ENCODE measurements around the gene C1QTNF5.

DNA sequence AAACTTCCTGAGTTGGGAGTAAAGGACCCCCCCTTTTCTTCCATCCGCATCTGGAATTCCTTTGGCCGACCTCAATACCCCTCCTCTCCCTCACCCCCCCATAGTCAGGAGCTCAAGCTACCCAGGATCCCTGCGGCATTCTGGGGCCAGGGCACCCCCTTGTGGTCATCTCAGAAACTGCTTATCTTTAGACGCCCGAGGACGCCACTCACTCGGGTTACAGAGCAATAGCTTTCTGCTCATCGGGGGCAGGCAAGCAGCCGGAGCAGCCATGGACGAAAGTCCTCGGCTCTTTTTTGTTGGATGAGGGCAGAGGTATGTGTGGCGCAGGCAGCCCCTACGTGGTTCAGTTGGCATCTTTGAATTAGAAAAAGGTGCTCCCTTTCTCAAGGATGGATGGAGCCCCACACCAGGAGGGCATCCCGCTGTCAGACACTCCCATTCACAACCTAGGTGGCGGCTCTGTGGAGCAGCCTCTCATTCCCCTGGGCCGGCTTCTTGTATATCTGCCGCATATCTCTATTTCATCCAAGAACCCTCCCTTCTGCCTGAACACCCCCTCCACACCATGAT lies 2.3 kb downstream of the C1QTNF5 start:
- TF ChIP-seq, protein P1, sequence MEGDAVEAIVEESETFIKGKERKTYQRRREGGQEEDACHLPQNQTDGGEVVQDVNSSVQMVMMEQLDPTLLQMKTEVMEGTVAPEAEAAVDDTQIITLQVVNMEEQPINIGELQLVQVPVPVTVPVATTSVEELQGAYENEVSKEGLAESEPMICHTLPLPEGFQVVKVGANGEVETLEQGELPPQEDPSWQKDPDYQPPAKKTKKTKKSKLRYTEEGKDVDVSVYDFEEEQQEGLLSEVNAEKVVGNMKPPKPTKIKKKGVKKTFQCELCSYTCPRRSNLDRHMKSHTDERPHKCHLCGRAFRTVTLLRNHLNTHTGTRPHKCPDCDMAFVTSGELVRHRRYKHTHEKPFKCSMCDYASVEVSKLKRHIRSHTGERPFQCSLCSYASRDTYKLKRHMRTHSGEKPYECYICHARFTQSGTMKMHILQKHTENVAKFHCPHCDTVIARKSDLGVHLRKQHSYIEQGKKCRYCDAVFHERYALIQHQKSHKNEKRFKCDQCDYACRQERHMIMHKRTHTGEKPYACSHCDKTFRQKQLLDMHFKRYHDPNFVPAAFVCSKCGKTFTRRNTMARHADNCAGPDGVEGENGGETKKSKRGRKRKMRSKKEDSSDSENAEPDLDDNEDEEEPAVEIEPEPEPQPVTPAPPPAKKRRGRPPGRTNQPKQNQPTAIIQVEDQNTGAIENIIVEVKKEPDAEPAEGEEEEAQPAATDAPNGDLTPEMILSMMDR (IDR thresholded peaks at IDR 0.05) = peak; percentile 98
- TF ChIP-seq POLR2AphosphoS5 (IDR thresholded peaks at IDR 0.05; ENCODE audit: low read depth, low read length) (0 out of 2 replicates have a peak, but pooled peaks have one; percentile 16), REST (IDR thresholded peaks at IDR 0.05; ENCODE audit: insufficient read depth in 1 of 2, low read depth in 2 of 2, low read length in 1 of 2) (no peak), TCF7L2 (IDR thresholded peaks at IDR 0.05; ENCODE audit: low read depth, low read length) (no peak), SIN3A (IDR thresholded peaks at IDR 0.05; ENCODE audit: borderline replicate concordance, insufficient read depth, low read depth, low read length) (no peak)
